ENCODE measurements around the gene TERF2IP. TPM values are rescaled to one million over a fixed set of nuclear protein-coding genes. Genes with fewer than 3 reads are reported as not detected.
A peak's percentile ranks its signal among the peaks of the same experiment; 100 is the strongest.

The TERF2IP gene
- total and polyA plus RNA-seq, 2 of the 13 experiments (the other 11 are each of a cell fraction or from before 2014, with no cell fraction given): 26.4 to 50.2 TPM

GRCh38 chr16:75622761-75623605 is 24.6 kb upstream of the TERF2IP start, which contains the start of gene ADAT1 (continued):
- no peak for TF ChIP-seq ZNF180 (CRISPR knock-in tag; IDR thresholded peaks at IDR 0.05; ENCODE audit: borderline replicate concordance, low read depth)
- no peak for TF ChIP-seq ARID2 (CRISPR knock-in tag; IDR thresholded peaks at IDR 0.05; ENCODE audit: borderline replicate concordance)
- peak; percentile 71; the same call in 1 of the 2 replicates for TF ChIP-seq ZNF598 (CRISPR knock-in tag; IDR thresholded peaks at IDR 0.05; ENCODE audit: borderline replicate concordance)
- no peak for TF ChIP-seq ZBTB33 (CRISPR knock-in tag; IDR thresholded peaks at IDR 0.05)
- peak; percentile 68 for TF ChIP-seq HDAC2 (CRISPR knock-in tag; IDR thresholded peaks at IDR 0.05)
- TF ChIP-seq THAP9 (CRISPR knock-in tag; IDR thresholded peaks at IDR 0.05; ENCODE audit: borderline replicate concordance): peak; percentile 88; the same call in 1 of the 2 replicates
- no peak for TF ChIP-seq ZFYVE20 (CRISPR knock-in tag; IDR thresholded peaks at IDR 0.05; ENCODE audit: borderline replicate concordance, low read depth)
- TF ChIP-seq NFIC (IDR thresholded peaks at IDR 0.05; ENCODE audit: low read length): 0 out of 2 replicates have a peak, but pooled peaks have one; percentile 25
- peak; percentile 55; the same call in 1 of the 2 replicates for TF ChIP-seq RFXAP (CRISPR knock-in tag; IDR thresholded peaks at IDR 0.05; ENCODE audit: borderline replicate concordance)
- no peak for TF ChIP-seq PTBP1 (IDR thresholded peaks at IDR 0.05; ENCODE audit: low read depth, low read length, poor library complexity, severe bottlenecking)
- no peak for TF ChIP-seq ZSCAN22 (CRISPR knock-in tag; IDR thresholded peaks at IDR 0.05)
- TF ChIP-seq ZNF274 (CRISPR knock-in tag; IDR thresholded peaks at IDR 0.05): peak; percentile 81; the same call in 1 of the 2 replicates
- no peak for TF ChIP-seq PLRG1 (conservative IDR thresholded peaks at IDR 0.05)
- TF ChIP-seq ZMAT5 (CRISPR knock-in tag; IDR thresholded peaks at IDR 0.05; ENCODE audit: borderline replicate concordance, low read depth): no peak
- peak; percentile 96 for TF ChIP-seq ZNF891 (CRISPR knock-in tag; IDR thresholded peaks at IDR 0.05)
- TF ChIP-seq CENPT (CRISPR knock-in tag; IDR thresholded peaks at IDR 0.05; ENCODE audit: low read depth): no peak
- no peak for TF ChIP-seq RNF219 (CRISPR knock-in tag; IDR thresholded peaks at IDR 0.05)
- peak; percentile 95 for TF ChIP-seq ZNF430 (CRISPR knock-in tag; IDR thresholded peaks at IDR 0.05)
- TF ChIP-seq MTA3 (CRISPR knock-in tag; IDR thresholded peaks at IDR 0.05): no peak
- 0 out of 2 replicates have a peak, but pooled peaks have one; percentile 27 for TF ChIP-seq HMG20B (CRISPR knock-in tag; conservative IDR thresholded peaks at IDR 0.05)
- peak; percentile 99 for TF ChIP-seq CREM (IDR thresholded peaks at IDR 0.05)
- TF ChIP-seq CREM (CRISPR knock-in tag; IDR thresholded peaks at IDR 0.05): peak; percentile 71; the same call in 1 of the 2 replicates
- peak; percentile 69 for TF ChIP-seq FOXA3 (CRISPR knock-in tag; IDR thresholded peaks at IDR 0.05)

Data from HepG2 (cell line).